NCI-H1092 (cell line): Measurements from ENCODE around the gene PCDHGB5.
"Not testable (repeated sequence)": the region's sequence is repeated elsewhere in the genome, so short reads cannot be mapped to it uniquely, and the experiment has no call there.

Source experiments
- DNase-seq: peaks from one replicate; lab custom pipeline; 2025; lab: John Stamatoyannopoulos, UW

PCDHGB5 gene

DNA sequence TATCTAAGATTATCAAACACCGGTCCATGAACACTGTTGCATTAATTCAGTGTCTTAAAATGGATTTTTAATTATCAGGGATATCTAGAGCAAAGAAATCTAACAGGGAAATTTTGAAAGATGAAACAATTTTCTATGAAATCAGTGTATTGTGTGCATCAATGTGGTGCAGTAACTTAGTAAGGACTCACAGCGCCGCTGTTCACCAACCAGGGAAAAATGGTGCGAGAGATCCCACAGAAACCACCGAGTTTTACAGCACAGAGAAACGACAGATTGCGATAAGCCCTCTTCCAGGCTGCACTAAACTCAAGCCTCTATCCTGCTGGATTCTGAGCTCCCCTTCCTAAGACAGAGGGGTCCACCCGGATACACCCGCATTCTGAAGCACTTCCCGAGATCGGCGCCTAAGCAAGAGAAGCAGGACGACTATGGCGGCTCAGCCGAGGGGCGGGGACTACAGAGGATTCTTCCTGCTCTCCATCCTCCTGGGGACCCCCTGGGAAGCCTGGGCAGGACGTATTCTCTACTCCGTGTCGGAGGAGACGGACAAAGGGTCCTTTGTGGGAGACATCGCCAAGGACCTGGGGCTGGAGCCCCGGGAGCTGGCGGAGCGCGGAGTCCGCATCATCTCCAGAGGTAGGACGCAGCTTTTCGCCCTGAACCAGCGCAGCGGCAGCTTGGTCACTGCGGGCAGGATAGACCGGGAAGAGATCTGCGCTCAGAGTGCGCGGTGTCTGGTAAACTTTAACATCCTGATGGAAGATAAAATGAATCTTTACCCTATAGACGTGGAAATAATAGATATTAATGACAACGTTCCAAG, 15.1 kb upstream of the PCDHGB5 start, which contains the start of gene PCDHGA7:
Gene PCDHGA7, plus strand, starts transcription at position 274 of the 826 bp plus-strand sequence. Its CDS starts 158 bp downstream, at position 432.
- no peak for DNase-seq

DNA sequence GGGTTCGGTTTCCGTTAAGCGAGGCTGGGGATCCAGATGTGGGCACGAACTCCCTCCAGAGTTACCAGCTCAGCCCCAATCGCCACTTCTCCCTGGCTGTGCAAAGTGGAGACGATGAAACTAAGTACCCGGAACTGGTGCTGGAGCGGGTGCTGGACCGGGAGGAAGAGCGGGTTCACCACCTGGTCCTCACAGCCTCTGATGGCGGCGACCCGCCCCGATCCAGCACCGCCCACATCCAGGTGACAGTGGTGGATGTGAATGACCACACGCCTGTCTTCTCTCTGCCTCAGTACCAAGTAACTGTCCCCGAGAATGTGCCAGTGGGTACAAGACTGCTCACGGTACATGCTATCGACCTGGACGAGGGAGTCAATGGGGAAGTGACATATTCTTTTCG, 14.4 kb upstream of the PCDHGB5 start:
- no peak for DNase-seq

DNA sequence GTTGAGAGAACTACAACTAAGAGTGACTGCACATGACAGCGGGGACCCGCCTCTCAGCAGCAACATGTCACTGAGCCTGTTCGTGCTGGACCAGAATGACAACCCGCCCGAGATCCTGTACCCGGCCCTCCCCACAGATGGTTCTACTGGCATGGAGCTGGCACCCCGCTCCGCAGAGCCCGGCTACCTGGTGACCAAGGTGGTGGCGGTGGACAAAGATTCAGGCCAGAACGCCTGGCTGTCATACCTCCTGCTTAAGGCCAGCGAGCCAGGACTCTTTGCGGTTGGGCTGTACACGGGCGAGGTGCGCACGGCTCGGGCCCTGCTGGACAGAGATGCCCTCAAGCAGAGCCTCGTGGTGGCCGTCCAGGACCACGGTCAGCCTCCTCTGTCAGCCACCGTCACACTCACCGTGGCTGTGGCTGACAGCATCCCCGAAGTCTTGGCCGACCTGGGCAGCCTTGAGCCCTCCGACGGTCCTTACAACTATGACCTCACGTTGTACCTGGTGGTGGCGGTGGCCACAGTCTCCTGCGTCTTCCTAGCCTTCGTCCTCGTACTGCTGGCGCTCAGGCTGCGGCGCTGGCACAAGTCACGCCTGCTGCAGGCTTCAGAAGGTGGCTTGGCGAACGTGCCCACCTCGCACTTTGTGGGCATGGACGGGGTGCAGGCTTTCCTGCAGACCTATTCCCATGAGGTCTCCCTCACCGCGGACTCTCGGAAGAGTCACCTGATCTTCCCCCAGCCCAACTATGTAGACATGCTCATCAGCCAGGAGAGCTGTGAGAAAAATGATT, 13.1 kb upstream of the PCDHGB5 start:
- DNase-seq, result no peak

DNA sequence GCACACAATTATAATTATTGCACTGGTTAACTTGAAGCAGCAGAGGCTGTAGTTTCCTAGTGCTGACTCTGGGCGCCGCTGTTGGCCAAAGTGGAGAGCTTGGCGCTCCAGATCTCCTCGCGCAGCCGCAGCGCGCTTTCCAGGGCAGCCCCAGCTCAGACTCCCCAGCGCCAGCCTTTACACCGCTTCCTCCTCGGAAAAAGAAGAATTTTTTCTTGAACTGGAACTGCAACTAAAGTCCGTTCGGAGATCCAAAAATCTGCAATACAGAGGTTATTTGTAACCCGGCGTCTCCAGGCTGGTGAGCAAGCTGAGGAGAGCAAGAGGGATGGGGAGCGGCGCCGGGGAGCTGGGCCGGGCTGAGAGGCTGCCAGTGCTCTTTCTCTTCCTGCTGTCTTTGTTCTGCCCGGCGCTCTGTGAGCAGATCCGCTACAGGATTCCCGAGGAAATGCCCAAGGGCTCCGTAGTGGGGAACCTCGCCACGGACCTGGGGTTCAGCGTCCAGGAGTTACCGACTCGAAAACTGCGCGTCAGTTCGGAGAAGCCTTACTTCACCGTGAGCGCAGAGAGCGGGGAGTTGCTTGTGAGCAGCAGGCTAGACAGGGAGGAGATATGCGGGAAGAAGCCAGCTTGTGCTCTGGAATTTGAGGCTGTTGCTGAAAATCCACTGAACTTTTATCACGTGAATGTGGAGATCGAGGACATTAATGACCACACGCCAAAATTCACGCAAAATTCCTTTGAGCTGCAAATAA, 10.0 kb upstream of the PCDHGB5 start, which contains the start of gene PCDHGB4:
Gene PCDHGB4, plus strand, starts transcription at position 142 of the 755 bp plus-strand sequence. Its CDS starts 187 bp downstream, at position 329.
- not testable (repeated sequence) for DNase-seq

DNA sequence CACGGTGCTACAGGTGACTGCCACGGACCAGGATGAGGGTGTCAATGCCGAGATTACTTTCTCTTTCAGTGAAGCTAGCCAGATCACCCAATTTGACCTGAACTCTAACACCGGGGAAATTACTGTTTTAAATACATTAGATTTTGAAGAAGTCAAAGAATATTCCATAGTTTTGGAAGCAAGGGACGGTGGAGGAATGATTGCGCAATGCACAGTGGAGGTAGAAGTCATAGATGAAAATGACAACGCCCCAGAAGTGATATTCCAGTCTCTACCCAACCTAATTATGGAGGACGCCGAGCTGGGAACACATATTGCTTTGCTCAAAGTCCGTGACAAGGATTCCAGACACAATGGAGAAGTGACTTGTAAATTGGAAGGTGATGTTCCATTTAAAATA, 9.1 kb upstream of the PCDHGB5 start:
- DNase-seq, result no peak

DNA sequence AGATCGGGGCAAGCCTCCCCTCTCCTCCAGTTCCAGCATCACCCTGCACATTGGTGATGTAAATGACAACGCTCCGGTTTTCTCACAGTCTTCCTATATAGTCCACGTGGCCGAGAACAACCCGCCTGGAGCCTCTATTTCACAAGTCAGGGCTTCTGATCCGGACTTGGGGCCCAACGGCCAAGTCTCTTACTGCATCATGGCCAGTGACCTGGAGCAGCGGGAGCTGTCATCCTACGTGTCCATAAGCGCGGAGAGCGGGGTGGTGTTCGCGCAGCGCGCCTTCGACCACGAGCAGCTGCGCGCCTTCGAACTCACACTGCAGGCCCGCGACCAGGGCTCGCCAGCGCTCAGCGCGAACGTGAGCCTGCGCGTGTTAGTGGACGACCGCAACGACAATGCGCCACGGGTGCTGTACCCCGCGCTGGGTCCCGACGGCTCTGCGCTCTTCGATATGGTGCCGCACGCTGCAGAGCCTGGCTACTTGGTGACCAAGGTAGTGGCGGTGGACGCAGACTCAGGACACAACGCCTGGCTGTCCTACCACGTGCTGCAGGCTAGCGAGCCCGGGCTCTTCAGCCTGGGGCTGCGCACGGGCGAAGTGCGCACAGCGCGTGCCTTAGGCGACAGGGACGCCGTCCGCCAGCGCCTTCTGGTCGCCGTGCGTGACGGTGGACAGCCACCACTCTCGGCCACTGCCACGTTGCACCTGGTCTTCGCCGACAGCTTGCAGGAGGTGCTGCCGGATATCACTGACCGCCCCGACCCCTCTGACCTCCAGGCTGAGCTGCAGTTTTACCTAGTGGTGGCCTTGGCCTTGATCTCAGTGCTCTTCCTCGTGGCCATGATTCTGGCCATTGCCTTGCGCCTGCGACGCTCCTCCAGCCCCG, 8.3 kb upstream of the PCDHGB5 start:
- DNase-seq, result no peak

DNA sequence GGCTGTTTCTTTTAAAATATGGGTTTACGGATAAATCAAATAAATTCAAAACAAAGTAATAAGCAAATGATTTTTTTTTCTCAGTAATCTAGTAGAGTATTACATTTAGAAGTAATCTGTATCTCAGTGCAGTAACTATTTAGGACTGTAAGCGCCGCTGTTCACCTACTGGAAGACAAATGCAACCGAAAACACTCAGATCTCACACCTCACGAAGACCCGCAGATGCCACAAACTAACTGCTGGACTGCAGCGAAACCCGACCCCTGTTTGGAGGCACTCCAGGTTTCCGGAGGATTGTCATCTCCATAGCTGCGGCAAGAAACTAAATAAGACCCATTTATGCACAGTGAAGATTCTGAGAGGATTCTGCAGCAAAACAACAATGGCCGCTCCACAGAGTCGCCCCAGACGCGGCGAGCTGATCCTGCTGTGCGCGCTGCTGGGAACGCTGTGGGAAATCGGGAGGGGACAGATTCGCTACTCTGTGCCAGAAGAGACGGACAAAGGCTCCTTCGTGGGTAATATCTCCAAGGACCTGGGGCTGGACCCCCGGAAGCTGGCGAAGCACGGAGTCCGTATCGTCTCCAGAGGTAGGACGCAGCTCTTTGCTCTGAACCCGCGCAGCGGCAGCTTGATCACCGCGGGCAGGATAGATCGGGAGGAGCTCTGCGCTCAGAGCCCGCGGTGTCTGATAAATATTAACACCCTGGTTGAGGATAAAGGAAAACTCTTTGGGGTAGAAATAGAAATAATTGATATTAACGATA, 5.1 kb upstream of the PCDHGB5 start, which contains the start of gene PCDHGA8:
Gene PCDHGA8, plus strand, starts transcription at position 205 of the 770 bp plus-strand sequence. Its CDS starts 181 bp downstream, at position 386.
- no peak for DNase-seq

DNA sequence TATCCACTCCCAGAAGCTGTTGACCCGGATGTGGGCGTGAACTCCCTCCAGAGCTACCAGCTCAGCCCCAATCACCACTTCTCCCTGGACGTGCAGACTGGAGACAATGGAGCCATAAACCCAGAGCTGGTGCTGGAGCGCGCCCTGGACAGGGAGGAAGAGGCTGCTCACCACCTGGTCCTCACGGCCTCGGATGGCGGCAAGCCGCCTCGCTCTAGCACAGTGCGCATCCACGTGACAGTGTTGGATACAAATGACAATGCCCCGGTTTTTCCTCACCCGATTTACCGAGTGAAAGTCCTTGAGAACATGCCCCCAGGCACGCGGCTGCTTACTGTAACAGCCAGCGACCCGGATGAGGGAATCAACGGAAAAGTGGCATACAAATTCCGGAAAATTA, 4.5 kb upstream of the PCDHGB5 start:
- DNase-seq, result no peak

DNA sequence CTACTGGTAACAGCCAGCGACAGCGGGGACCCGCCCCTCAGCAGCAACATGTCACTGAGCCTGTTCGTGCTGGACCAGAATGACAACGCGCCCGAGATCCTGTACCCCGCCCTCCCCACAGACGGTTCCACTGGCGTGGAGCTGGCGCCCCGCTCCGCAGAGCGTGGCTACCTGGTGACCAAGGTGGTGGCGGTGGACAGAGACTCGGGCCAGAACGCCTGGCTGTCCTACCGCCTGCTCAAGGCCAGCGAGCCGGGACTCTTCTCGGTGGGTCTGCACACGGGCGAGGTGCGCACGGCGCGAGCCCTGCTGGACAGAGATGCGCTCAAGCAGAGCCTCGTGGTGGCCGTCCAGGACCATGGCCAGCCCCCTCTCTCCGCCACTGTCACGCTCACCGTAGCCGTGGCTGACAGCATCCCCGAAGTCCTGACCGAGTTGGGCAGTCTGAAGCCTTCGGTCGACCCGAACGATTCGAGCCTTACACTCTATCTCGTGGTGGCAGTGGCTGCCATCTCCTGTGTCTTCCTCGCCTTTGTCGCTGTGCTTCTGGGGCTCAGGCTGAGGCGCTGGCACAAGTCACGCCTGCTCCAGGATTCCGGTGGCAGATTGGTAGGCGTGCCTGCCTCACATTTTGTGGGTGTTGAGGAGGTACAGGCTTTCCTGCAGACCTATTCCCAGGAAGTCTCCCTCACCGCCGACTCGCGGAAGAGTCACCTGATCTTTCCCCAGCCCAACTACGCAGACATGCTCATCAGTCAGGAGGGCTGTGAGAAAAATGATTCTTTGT, 3.2 kb upstream of the PCDHGB5 start:
- not testable (repeated sequence) for DNase-seq

DNA sequence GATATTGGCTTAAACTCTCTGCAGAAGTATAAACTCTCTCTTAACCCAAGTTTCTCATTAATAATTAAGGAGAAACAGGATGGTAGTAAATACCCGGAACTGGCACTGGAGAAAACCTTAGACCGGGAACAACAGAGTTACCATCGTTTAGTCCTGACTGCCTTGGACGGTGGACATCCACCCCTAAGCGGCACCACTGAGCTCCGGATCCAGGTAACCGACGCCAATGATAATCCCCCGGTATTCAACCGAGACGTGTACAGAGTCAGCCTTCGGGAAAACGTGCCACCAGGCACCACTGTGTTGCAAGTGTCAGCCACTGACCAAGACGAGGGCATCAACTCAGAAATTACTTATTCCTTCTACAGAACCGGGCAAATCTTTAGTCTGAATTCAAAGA, 861 bp downstream of the PCDHGB5 start:
- no peak for DNase-seq

DNA sequence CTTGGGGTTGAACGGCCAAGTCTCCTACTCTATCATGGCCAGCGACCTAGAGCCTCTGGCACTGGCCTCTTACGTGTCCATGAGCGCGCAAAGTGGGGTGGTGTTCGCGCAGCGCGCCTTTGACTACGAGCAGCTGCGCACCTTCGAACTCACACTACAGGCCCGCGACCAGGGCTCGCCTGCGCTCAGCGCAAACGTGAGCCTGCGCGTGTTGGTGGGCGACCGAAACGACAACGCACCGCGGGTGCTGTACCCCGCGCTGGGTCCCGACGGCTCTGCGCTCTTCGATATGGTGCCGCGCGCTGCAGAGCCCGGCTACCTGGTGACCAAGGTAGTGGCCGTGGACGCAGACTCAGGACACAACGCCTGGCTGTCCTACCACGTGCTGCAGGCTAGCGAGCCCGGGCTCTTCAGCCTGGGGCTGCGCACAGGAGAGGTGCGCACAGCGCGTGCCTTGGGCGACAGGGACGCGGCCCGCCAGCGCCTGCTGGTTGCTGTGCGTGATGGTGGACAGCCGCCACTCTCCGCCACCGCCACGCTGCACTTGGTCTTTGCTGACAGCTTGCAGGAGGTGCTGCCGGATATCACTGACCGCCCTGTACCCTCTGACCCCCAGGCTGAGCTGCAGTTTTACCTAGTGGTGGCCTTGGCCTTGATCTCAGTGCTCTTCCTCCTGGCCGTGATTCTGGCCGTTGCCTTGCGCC, 2.0 kb downstream of the PCDHGB5 start:
- DNase-seq, result no peak

DNA sequence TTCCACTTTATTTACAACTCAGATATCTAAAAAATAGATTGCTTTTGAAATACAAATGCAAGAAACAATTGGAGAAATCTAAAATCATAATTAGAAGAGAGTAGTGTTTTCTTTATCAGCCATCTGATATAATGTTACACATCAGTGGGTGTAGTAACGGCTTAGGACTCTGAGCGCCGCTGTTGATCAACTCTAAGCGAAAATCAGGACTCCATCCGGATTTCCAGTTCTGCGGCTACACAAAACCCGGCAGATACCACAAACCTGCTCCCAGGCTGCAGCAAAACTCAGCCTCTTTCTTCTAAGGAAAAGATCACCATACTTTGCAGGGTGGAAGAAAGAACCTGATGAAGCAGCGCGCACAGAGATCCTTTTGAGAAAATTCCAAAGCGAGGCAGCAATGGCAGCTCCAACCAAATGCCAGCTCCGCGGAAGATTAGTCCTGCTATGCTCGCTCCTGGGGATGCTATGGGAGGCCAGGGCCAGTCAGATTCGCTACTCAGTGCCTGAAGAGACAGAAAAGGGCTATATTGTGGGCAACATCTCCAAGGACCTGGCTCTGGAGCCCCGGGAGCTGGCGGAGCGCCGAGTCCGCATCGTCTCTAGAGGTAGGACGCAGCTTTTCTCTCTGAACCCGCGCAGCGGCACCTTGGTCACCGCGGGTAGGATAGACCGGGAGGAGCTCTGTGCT, 5.0 kb downstream of the PCDHGB5 start, which contains the start of gene PCDHGA9:
Gene PCDHGA9, plus strand, starts transcription at position 226 of the 691 bp plus-strand sequence. Its CDS starts 175 bp downstream, at position 401.
- DNase-seq, result no peak

DNA sequence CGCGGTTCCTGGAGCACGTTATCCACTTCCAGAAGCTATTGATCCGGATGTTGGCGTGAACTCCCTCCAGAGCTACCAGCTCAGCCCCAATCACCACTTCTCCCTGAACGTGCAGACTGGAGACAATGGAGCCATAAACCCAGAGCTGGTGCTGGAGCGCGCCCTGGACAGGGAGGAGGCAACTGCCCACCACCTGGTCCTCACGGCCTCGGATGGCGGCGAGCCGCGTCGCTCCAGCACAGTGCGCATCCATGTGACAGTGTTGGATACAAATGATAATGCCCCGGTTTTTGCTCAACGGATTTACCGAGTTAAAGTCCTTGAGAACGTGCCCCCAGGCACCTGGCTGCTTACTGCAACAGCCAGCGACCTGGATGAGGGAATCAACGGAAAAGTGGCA, 5.6 kb downstream of the PCDHGB5 start:
- no peak for DNase-seq

DNA sequence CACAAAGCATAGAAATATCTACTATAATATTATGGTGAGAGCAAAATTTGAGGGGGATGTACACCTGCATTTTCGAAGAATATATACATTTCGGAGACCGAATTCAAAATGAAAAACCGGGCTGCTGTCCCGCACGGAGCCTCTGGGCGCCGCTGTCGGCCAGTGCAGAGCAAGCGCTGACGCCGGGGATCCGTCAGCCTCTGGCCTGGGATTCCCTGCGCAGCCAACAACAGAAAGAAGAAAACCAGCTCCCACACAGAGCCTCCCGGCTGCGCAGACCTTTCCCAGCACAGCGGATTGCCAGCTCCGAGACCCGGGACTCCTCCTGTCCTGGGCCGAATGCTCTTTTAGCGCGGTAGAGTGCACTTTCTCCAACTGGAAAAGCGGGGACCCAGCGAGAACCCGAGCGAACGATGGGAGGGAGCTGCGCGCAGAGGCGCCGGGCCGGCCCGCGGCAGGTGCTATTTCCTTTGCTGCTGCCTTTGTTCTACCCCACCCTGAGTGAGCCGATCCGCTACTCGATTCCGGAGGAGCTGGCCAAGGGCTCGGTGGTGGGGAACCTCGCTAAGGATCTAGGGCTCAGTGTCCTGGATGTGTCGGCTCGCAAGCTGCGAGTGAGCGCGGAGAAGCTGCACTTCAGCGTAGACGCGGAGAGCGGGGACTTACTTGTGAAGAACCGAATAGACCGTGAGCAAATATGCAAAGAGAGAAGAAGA, 10.2 kb downstream of the PCDHGB5 start, which contains the start of gene PCDHGB6:
Gene PCDHGB6, plus strand, starts transcription at position 232 of the 716 bp plus-strand sequence. Its CDS starts 182 bp downstream, at position 414.
- DNase-seq, result not testable (repeated sequence)

DNA sequence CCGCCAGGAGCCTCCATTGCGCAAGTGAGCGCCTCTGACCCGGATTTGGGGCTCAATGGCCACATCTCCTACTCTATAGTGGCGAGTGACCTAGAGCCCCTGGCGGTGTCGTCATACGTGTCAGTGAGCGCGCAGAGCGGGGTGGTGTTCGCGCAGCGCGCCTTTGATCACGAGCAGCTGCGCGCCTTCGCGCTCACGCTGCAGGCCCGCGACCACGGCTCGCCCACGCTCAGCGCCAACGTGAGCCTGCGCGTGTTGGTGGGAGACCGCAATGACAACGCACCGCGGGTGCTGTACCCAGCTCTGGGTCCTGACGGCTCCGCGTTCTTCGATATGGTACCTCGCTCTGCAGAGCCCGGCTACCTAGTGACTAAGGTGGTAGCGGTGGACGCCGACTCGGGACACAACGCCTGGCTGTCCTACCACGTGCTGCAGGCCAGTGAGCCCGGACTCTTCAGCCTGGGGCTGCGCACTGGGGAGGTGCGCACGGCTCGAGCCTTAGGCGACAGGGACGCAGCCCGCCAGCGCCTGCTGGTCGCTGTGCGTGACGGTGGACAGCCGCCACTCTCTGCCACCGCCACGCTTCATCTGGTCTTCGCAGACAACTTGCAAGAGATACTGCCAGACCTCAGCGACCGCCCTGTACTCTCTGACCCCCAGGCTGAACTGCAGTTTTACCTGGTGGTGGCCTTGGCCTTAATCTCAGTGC, 12.0 kb downstream of the PCDHGB5 start:
- DNase-seq, result no peak

DNA sequence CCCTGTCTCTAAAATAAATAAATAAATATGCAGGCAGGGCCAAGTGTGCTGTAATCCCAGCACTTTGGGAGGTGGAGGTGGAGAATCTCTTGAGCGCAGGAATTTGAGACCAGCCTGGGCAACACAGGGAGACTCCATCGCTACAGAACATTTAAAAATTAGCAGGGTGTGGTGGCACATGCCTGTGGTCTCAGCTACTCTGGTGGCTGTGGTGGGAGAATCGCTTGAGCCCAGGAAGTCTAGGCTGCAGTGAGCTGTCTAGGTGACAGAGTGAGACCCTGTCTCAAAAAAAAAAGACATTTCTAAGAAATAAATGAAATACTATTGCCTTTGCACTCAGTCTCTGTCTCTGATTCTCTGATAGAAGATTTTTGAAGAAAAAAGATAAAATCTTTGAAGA, 13.8 kb downstream of the PCDHGB5 start:
- no peak for DNase-seq
